ENCODE results near the gene ELP4. TPM values are rescaled to one million over a fixed set of nuclear protein-coding genes. Genes with fewer than 3 reads are reported as not detected.

The ELP4 gene
- total and polyA plus RNA-seq, 7 donors: 4.2 to 12.9 (median 8.2) TPM

DNA sequence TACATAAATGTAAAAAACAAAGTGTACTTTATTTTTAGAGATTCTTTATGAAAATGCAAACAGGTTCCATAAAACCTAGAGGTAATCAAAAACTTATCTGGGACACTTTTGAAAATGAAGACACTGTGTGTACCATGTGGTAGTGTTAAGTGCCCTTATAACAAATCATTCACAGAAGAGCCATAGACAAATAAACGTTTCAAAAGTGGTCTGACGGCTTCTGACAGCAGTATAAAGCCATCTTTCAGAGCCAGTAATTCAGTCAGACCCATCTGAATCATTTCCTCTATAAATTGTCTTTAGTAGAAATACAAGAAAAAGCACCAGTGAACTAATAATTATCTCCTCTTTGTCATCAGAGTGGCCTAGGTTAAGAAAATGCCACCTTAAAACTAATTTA is 201.6 kb downstream of the ELP4 start:
- TF ChIP-seq, protein P1, sequence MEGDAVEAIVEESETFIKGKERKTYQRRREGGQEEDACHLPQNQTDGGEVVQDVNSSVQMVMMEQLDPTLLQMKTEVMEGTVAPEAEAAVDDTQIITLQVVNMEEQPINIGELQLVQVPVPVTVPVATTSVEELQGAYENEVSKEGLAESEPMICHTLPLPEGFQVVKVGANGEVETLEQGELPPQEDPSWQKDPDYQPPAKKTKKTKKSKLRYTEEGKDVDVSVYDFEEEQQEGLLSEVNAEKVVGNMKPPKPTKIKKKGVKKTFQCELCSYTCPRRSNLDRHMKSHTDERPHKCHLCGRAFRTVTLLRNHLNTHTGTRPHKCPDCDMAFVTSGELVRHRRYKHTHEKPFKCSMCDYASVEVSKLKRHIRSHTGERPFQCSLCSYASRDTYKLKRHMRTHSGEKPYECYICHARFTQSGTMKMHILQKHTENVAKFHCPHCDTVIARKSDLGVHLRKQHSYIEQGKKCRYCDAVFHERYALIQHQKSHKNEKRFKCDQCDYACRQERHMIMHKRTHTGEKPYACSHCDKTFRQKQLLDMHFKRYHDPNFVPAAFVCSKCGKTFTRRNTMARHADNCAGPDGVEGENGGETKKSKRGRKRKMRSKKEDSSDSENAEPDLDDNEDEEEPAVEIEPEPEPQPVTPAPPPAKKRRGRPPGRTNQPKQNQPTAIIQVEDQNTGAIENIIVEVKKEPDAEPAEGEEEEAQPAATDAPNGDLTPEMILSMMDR (IDR thresholded peaks at IDR 0.05): no peak
- ATAC-seq (no peak), DNase-seq (no peak)
- H3K27me3 ChIP-seq (ENCODE audit: insufficient read depth in 3 of 3, low read length in 2 of 3): no peaks in the 10 kb centered on the region
- H3K27ac ChIP-seq: no peak overlapping the region
- H3K4me1 ChIP-seq: no peaks in the 10 kb centered on the region
- H3K9me3 ChIP-seq: no peaks in the 10 kb centered on the region
- H3K36me3 ChIP-seq (ENCODE audit: insufficient read depth in 1 of 2, low read depth in 1 of 2): no peaks in the 10 kb centered on the region
- WGBS, 3 donors: 63 to 71% (median 68%) methylated on average over 2 of the region's 2 CpGs
- intact Hi-C loops (cut with DNase I): no loop called here
- H3K4me3 ChIP-seq: no peak overlapping the region

DNA sequence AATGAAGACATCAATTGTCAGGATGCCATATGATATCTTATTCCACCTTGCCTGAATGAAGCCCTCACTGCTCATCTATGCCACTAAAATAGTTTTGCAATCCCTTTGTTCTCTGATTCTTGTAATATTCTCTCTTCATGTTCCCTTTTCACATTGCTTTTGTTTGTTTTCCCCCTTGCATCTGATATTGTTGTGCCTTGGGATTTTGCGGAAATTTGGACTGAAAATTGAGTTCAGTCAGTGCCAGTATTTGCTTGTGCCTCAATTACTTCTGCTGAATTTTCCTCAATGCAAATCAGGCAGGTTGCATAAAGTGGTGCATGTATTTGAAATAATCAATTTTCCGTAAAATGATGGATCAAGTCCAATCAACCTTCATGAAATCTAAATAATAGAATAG is 203.3 kb downstream of the ELP4 start:
- H3K4me1 ChIP-seq: no peaks in the 10 kb centered on the region
- TF ChIP-seq, protein P1 (IDR thresholded peaks at IDR 0.05): no peak

DNA sequence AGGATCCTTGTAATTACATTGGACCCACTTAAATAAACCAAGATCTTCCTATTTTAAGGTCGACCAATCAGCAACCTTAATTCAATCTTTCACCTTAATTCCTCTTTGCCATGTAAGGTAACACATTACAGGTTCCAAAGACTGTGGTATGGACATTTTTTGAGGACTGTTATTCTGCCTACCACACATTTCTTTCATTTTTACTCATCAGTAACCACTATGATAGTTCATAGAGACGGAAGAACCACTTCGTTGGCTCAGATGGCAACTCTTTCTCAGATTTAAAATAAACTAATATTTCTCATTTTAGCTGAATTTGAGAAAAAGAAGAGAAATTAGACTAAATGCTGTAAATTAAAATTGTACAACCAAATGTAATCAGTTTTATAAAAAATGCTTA is 205.3 kb downstream of the ELP4 start:
- WGBS, 3 donors: 93 to 97% (median 96%) methylated on average over 3 of the region's 3 CpGs
- intact Hi-C loops (cut with DNase I): no loop called here
- Histone ChIP-seq H3K4me1 (no peaks in the 10 kb centered on the region), H3K36me3 (ENCODE audit: insufficient read depth in 1 of 2, low read depth in 1 of 2) (no peaks in the 10 kb centered on the region), H3K27me3 (ENCODE audit: insufficient read depth in 3 of 3, low read length in 2 of 3) (no peaks in the 10 kb centered on the region), H3K4me3 (no peak overlapping the region), H3K27ac (no peak overlapping the region), H3K9me3 (no peaks in the 10 kb centered on the region)
- no peak for ATAC-seq
- TF ChIP-seq, protein P1 (IDR thresholded peaks at IDR 0.05): no peak
- DNase-seq: no peak

More for the DNA sequence above, 203.3 kb downstream of the ELP4 start:
- Histone ChIP-seq H3K36me3 (ENCODE audit: insufficient read depth in 1 of 2, low read depth in 1 of 2) (no peaks in the 10 kb centered on the region), H3K27me3 (ENCODE audit: insufficient read depth in 3 of 3, low read length in 2 of 3) (no peaks in the 10 kb centered on the region), H3K9me3 (no peaks in the 10 kb centered on the region), H3K27ac (no peak overlapping the region), H3K4me3 (no peak overlapping the region)
- ATAC-seq: no peak
- no peak for DNase-seq
- intact Hi-C loops (cut with DNase I): no loop called here
- 93 to 96% (median 94%) methylated on average over 2 of the region's 2 CpGs for WGBS, 3 donors

DNA sequence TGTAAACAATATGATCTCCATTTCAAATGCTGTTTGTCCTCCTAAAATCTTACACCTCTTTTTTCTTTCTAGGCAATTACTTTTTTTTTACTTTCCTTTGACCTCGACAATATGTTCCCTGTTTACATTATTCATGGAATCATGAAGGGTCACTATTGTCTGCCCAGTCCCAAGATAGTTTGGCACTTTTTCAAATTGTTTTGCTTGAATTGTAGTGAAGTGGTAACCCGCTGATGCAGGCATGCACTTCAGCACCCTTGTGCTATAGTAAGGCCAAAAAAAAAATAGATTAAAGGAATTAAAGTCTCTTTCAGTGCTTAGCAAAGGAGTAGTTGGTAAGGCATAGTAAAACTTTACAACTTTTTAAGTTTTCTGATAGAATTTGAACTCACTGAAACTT is 210.7 kb downstream of the ELP4 start:
- DNase-seq (no peak), ATAC-seq (no peak)
- WGBS, 3 donors: 45 to 58% (median 52%) methylated on average over 2 of the region's 2 CpGs
- Histone ChIP-seq H3K4me1 (no peaks in the 10 kb centered on the region), H3K27me3 (ENCODE audit: insufficient read depth in 3 of 3, low read length in 2 of 3) (no peaks in the 10 kb centered on the region), H3K9me3 (no peaks in the 10 kb centered on the region), H3K27ac (no peak overlapping the region), H3K36me3 (ENCODE audit: insufficient read depth in 1 of 2, low read depth in 1 of 2) (no peaks in the 10 kb centered on the region), H3K4me3 (no peak overlapping the region)
- TF ChIP-seq, protein P1 (IDR thresholded peaks at IDR 0.05): no peak
- intact Hi-C loops (cut with DNase I): no loop called here

DNA sequence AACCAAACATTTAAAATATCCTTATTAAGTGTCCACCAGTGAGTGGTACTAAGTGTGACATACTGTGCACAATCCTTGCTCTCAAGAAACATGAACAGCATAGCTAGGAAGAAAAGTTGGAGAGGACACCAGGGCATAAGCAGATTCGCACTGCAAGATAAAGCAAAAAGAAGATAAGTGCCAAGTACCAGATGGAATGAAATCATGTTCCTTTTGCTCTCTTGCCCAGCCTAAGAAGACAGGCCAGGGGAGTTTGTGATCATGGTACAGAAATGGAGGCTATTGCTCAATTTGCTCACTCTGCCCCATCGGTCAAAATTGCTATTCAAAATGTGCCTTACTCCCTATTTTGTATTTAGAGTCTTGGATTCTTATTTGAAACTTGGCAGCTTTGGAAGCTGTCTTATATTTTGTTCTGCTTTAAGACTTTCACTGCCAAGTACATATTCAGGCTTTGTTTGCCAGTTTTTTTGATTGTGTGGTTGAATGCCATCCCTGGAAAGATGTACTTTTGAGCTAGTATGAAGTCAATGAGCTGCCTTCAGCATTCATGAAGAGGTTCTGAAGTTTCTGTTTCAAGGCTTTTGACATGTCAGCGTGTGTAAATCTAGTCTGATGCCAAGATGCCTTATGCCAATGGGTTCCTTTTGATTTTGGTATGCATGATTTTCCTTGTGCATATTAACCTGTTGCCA is 211.3 kb downstream of the ELP4 start:
- Histone ChIP-seq H3K4me1 (no peaks in the 10 kb centered on the region), H3K36me3 (ENCODE audit: insufficient read depth in 1 of 2, low read depth in 1 of 2) (no peaks in the 10 kb centered on the region), H3K9me3 (no peaks in the 10 kb centered on the region), H3K27me3 (ENCODE audit: insufficient read depth in 3 of 3, low read length in 2 of 3) (no peaks in the 10 kb centered on the region), H3K4me3 (no peak overlapping the region), H3K27ac (no peak overlapping the region)
- WGBS, 3 donors: 41 to 62% (median 55%) methylated on average over 3 of the region's 3 CpGs
- intact Hi-C loops (cut with DNase I): no loop called here
- ATAC-seq (no peak), DNase-seq (no peak)
- TF ChIP-seq, protein P1 (IDR thresholded peaks at IDR 0.05): no peak

All from psoas muscle (tissue), 8 donors.